K562 (cell line): Measurements from ENCODE around the gene DPP10. TPM values are rescaled to one million over a fixed set of nuclear protein-coding genes. Genes with fewer than 3 reads are reported as not detected.

Source experiments
- ATAC-seq: fragments of 200-7000 bp; cut with Tn5 transposase; 3 replicates; pipeline ENCODE4 v1.9.1; 2020; ENCODE audit warnings: moderate library complexity
- BruUV-seq: library from RNA; stranded (reverse); fragments of 400-500 nt; replicated peaks from 2 replicates; lab custom pipeline; 2021; lab: Mats Ljungman, UMichigan
- CTCF ChIA-PET: fragments of 300-600 bp; formaldehyde crosslinking; extraction: SDS; loops from one replicate; lab custom pipeline; 2021; ENCODE audit warnings: low intra/inter-chr PET ratio; lab: Yijun Ruan, JAX
- POLR2A ChIA-PET: fragments of 300-600, 350-650 bp; sonication (Branson Sonifier 250); formaldehyde crosslinking; extraction: SDS; loops from one replicate; lab custom pipeline; 2021; ENCODE audit warnings: antibody characterized with exemption, inconsistent platforms; lab: Yijun Ruan, JAX
- DNase-seq, 4 experiments: peaks; one replicate each; pipeline versions ENCODE4 v3.0.0 to v3.0.0-alpha.2; 2011 to 2018; ENCODE audit warnings: low spot score in 3 of 4, mixed read lengths in 3 of 4; ENCODE audit errors: extremely low read depth in 1 of 4
- FAIRE-seq: peaks from 2 replicates; lab custom pipeline; 2011; peaks lifted over from hg19 to GRCh38; lab: Jason Lieb, UNC
- H2AFZ ChIP-seq: 2 replicates; pipeline ENCODE4 v1.6.0; 2011; ENCODE audit warnings: low read depth, low read length, control low read depth, inconsistent platforms
- H3K27ac ChIP-seq: fragments of 200-600 bp; 3 replicates; pipeline ENCODE4 v1.8.0; 2011; ENCODE audit warnings: low read depth, mild to moderate bottlenecking, control low read depth, inconsistent platforms, low read length, moderate library complexity, mixed read lengths; ENCODE audit errors: extremely low read depth
- H3K27me3 ChIP-seq, 2 experiments: fragments of 300-600 bp in 1 of 2; 2 replicates in 1 of 2; 3 replicates in 1 of 2; pipeline versions ENCODE4 v1.6.0 to v1.8.0; 2011; ENCODE audit warnings: inconsistent platforms in 2 of 2, low read length in 2 of 2, mild to moderate bottlenecking in 1 of 2, mixed read lengths in 1 of 2, moderate library complexity in 1 of 2; ENCODE audit not compliant: control insufficient read depth in 2 of 2, insufficient read depth in 2 of 2
- H3K36me3 ChIP-seq: fragments of 300-600 bp; 3 replicates; pipeline ENCODE4 v1.8.0; 2011; ENCODE audit warnings: mild to moderate bottlenecking, low read length, inconsistent platforms; ENCODE audit not compliant: control insufficient read depth, insufficient read depth
- H3K4me1 ChIP-seq, 2 experiments: fragments of 200-600 bp in 1 of 2; replicated peaks in 1 of 2; 2 replicates in 1 of 2; 3 replicates in 1 of 2; pipeline versions ENCODE4 v1.5.1 to v1.8.0; 2011; ENCODE audit warnings: inconsistent platforms in 2 of 2, low read length in 2 of 2, mild to moderate bottlenecking in 1 of 2, mixed read lengths in 1 of 2, moderate library complexity in 1 of 2; ENCODE audit not compliant: control insufficient read depth in 2 of 2, insufficient read depth in 2 of 2
- H3K4me2 ChIP-seq: 2 replicates; pipeline ENCODE4 v1.6.1; 2011; ENCODE audit warnings: low read length, control low read depth, inconsistent platforms, mixed read lengths; ENCODE audit not compliant: insufficient read depth
- H3K4me3 ChIP-seq: fragments of 200-600 bp; sonication (generic), shearing (Covaris generic); 2 replicates; pipeline ENCODE4 v1.5.1; 2016; ENCODE audit warnings: control low read depth, inconsistent platforms
- H3K79me2 ChIP-seq: fragments of 200-600 bp; 3 replicates; pipeline ENCODE4 v1.8.0; 2011; ENCODE audit warnings: low read length, inconsistent platforms; ENCODE audit not compliant: control insufficient read depth, insufficient read depth
- H3K9ac ChIP-seq, 2 experiments: 2 replicates each; pipeline versions ENCODE4 v1.6.0 to v1.6.1; 2011; ENCODE audit warnings: low read depth in 2 of 2, low read length in 2 of 2, control low read depth in 1 of 2, inconsistent platforms in 1 of 2, mild to moderate bottlenecking in 1 of 2, mixed read lengths in 1 of 2; ENCODE audit not compliant: insufficient read depth in 1 of 2
- H3K9me1 ChIP-seq: one replicate; pipeline ENCODE4 v1.6.0; 2011; ENCODE audit warnings: inconsistent platforms, mild to moderate bottlenecking, low read length, moderate library complexity; ENCODE audit not compliant: control insufficient read depth, insufficient read depth
- H3K9me3 ChIP-seq: replicated peaks from 2 replicates; pipeline ENCODE4 v1.5.1; 2011; ENCODE audit warnings: low read depth, low read length, inconsistent platforms; ENCODE audit not compliant: control insufficient read depth, insufficient read depth
- H4K20me1 ChIP-seq: replicated peaks from 2 replicates; pipeline ENCODE4 v1.6.1; 2011; ENCODE audit warnings: low read length, inconsistent platforms, mixed read lengths; ENCODE audit not compliant: control insufficient read depth, insufficient read depth
- BCOR ChIP-seq: fragments of 450-650 bp; IDR thresholded peaks from 2 replicates; pipeline ENCODE4 v1.6.1; 2016
- BMI1 ChIP-seq: fragments of 150-350 bp; IDR thresholded peaks from 2 replicates; pipeline ENCODE4 v1.6.1; 2014; ENCODE audit warnings: low read length
- CBX5 ChIP-seq: IDR thresholded peaks from 2 replicates; pipeline ENCODE4 v1.6.1; 2014; ENCODE audit warnings: low read depth, borderline replicate concordance
- CC2D1A ChIP-seq: fragments of 450-650 bp; IDR thresholded peaks from 2 replicates; pipeline ENCODE4 v1.6.1; 2017; ENCODE audit warnings: mild to moderate bottlenecking
- CREB1 ChIP-seq, 2 experiments: sonication (generic) in 1 of 2; formaldehyde crosslinking in 1 of 2; IDR thresholded peaks; 2 replicates each; pipeline versions ENCODE4 v1.6.1 to v1.8.0; 2012 to 2022; ENCODE audit warnings: inconsistent platforms in 1 of 2, mild to moderate bottlenecking in 1 of 2, missing genetic modification reagents in 1 of 2, moderate library complexity in 1 of 2
- ETS2 ChIP-seq: IDR thresholded peaks from 2 replicates; pipeline ENCODE4 v1.6.1; 2016; ENCODE audit warnings: borderline replicate concordance, missing genetic modification characterization, mild to moderate bottlenecking, moderate library complexity, missing compliant biosample characterization; ENCODE audit not compliant: poor library complexity, severe bottlenecking
- FOXA1 ChIP-seq: fragments of 450-650 bp; IDR thresholded peaks from 2 replicates; pipeline ENCODE4 v1.6.1; 2016; ENCODE audit warnings: mild to moderate bottlenecking, borderline replicate concordance
- FOXP1 ChIP-seq: sonication (generic); formaldehyde crosslinking; IDR thresholded peaks from 2 replicates; pipeline ENCODE4 v1.8.0; 2022; ENCODE audit warnings: mild to moderate bottlenecking, missing genetic modification reagents
- GATAD2B ChIP-seq: fragments of 450-650 bp; IDR thresholded peaks from 2 replicates; pipeline ENCODE4 v1.6.1; 2017; ENCODE audit warnings: mild to moderate bottlenecking, borderline replicate concordance
- HMG20B ChIP-seq: fragments of 250-450 bp; sonication (Bioruptor Pico); IDR thresholded peaks from 2 replicates; pipeline ENCODE4 v1.5.0; 2021; ENCODE audit warnings: mild to moderate bottlenecking
- MAFK ChIP-seq: IDR thresholded peaks from 2 replicates; pipeline ENCODE4 v1.6.1; 2011; ENCODE audit warnings: low read length, improper control_type of control experiment
- MECOM ChIP-seq: fragments of 250-450 bp; sonication (Bioruptor Pico); IDR thresholded peaks from 2 replicates; pipeline ENCODE4 v1.8.0; 2022; ENCODE audit warnings: inconsistent platforms
- MTF1 ChIP-seq: fragments of 250-450 bp; sonication (Bioruptor Pico); IDR thresholded peaks from 2 replicates; pipeline ENCODE4 v1.9.0; 2021; ENCODE audit warnings: moderate library complexity, mild to moderate bottlenecking, inconsistent platforms, borderline replicate concordance
- NELFE ChIP-seq: IDR thresholded peaks from 2 replicates; pipeline ENCODE4 v1.6.1; 2011; ENCODE audit warnings: mild to moderate bottlenecking; ENCODE audit not compliant: insufficient read depth, insufficient read length
- NFYB ChIP-seq: IDR thresholded peaks from 2 replicates; pipeline ENCODE4 v1.6.1; 2011; ENCODE audit warnings: mild to moderate bottlenecking, moderate library complexity; ENCODE audit not compliant: insufficient read length; ENCODE audit errors: extremely low read depth
- PHF8 ChIP-seq: fragments of 200-600 bp; sonication (generic); IDR thresholded peaks from 2 replicates; pipeline ENCODE4 v1.6.1; 2012; ENCODE audit warnings: mixed run types, mild to moderate bottlenecking, inconsistent platforms, low read length, moderate library complexity, borderline replicate concordance
- RAD21 ChIP-seq, 2 experiments: fragments of 250-450 bp in 1 of 2; fragments of 450-650 bp in 1 of 2; sonication (Bioruptor Pico) in 1 of 2; formaldehyde crosslinking in 1 of 2; IDR thresholded peaks in 1 of 2; conservative IDR thresholded peaks in 1 of 2; 2 replicates each; pipeline versions ENCODE4 v1.4.0 to v1.8.0; 2020 to 2022; ENCODE audit warnings: mild to moderate bottlenecking in 2 of 2, moderate library complexity in 1 of 2
- STAT5A ChIP-seq: IDR thresholded peaks from 2 replicates; pipeline ENCODE4 v1.6.1; 2012; ENCODE audit warnings: low read length, inconsistent platforms, borderline replicate concordance
- TSC22D4 ChIP-seq: fragments of 450-650 bp; IDR thresholded peaks from 2 replicates; pipeline ENCODE4 v1.6.1; 2016; ENCODE audit warnings: missing genetic modification characterization, missing biosample characterization, control low read depth
- ZNF707 ChIP-seq: fragments of 250-450 bp; sonication (Bioruptor Pico); conservative IDR thresholded peaks from 2 replicates; pipeline ENCODE4 v1.8.0; 2022; ENCODE audit warnings: inconsistent platforms, mild to moderate bottlenecking, moderate library complexity
- WGBS: fragments of 100-300 bp; shearing (Covaris generic); methylation state at CpG from one replicate; pipeline ENCODE4 v1.1.6; 2016; ENCODE audit warnings: low coverage, mixed read lengths; ENCODE audit not compliant: insufficient coverage; ENCODE audit errors: missing lambda C conversion rate; 5-methylcytosine and 5-hydroxymethylcytosine counted together
- in situ Hi-C: fragments of 300-500 bp; cut with MboI; formaldehyde crosslinking; loops from 4 replicates; pipeline ENCODE4 v1.15.0; 2018; ENCODE audit warnings: inconsistent platforms, mixed read lengths
- intact Hi-C: fragments of 100-400 bp; cut with micrococcal nuclease; formaldehyde crosslinking; loops from 2 replicates; pipeline ENCODE4 v1.14.2; 2022
- polyA plus RNA-seq, 8 experiments: library from polyadenylated mRNA; depleted of rRNA in 4 of 8; stranded (reverse) in 5 of 8; unstranded in 3 of 8; fragments of >200 nt; fragmentation: Nextera tagmentation in 2 of 8; fragmentation: Illumina TruSeq in 1 of 8; extraction: Ambion mirVana in 2 of 8; extraction: Trizol in 1 of 8; gene quantifications; 2 replicates each; pipeline versions ENCODE4 v1.2.1 to v1.2.3, GENCODE V29; 2011 to 2014; ENCODE audit warnings: inconsistent platforms in 1 of 8, missing spikeins in 1 of 8
- total RNA-seq, 7 experiments: library from RNA; depleted of rRNA in 6 of 7; stranded (reverse); fragments of >200 nt in 6 of 7; fragmentation: Illumina TruSeq in 2 of 7; extraction: Trizol in 2 of 7; gene quantifications; 2 replicates each; pipeline versions ENCODE4 v1.2.1 to v1.2.3, GENCODE V29; 2011 to 2021; ENCODE audit warnings: low replicate concordance in 1 of 7

Gene DPP10
- total and polyA plus RNA-seq, 9 of the 15 experiments (the other 6 are each of a cell fraction or from before 2014, with no cell fraction given) = not detected

DNA sequence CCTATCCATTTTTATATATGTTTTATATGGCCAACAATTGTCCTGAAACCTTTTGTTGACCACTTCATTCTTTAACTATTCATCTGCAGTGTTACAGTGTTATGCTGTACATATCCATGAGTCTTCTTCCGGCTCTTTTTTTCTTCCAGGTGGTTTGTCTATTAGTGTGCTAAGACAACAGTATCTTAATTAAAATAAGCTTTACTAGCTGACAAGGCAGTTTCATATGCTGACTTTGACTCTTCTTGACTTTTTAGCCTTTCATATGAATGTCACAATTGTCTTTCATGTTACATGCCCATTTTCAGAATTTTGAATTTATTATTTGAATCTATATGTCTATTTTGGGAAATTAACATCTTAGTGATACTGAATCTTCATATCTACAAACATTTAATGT lies 1249.0 kb downstream of the DPP10 start:
- no peaks in the 10 kb centered on the region for H4K20me1 ChIP-seq
- H2AFZ ChIP-seq = no peak overlapping the region
- CTCF ChIA-PET = no interaction called here
- intact Hi-C loops = no loop called here
- H3K79me2 ChIP-seq = no peaks in the 10 kb centered on the region
- FAIRE-seq (no peak), DNase-seq (no peak), ATAC-seq (no peak)
- H3K4me3 ChIP-seq = no peak overlapping the region
- H3K9me3 ChIP-seq = no peaks in the 10 kb centered on the region
- no peaks in the 10 kb centered on the region for H3K27me3 ChIP-seq
- in situ Hi-C loops = no loop called here
- H3K4me2 ChIP-seq = no peak overlapping the region
- BruUV-seq = no TSS peak
- POLR2A ChIA-PET = no interaction called here
- no peak overlapping the region for H3K9ac ChIP-seq
- H3K27ac ChIP-seq = no peak overlapping the region
- no peak for TF ChIP-seq FOXP1 (CRISPR knock-in tag)
- TF ChIP-seq HMG20B (CRISPR knock-in tag) = no peak
- no peak for TF ChIP-seq CC2D1A
- TF ChIP-seq MECOM (CRISPR knock-in tag) = no peak
- no peak for TF ChIP-seq ETS2 (tag)
- no peak for TF ChIP-seq TSC22D4 (tag)
- no peak for TF ChIP-seq CREB1 (IDR thresholded peaks at IDR 0.05)
- TF ChIP-seq CREB1 (CRISPR knock-in tag; IDR thresholded peaks at IDR 0.05) = no peak
- TF ChIP-seq CBX5 = no peak
- TF ChIP-seq BCOR = no peak
- TF ChIP-seq GATAD2B = no peak
- TF ChIP-seq NELFE = no peak
- no peak for TF ChIP-seq RAD21 (CRISPR knock-in tag; conservative IDR thresholded peaks at IDR 0.05 in 1 of 2, IDR thresholded peaks at IDR 0.05 in 1 of 2)
- TF ChIP-seq MAFK = no peak
- TF ChIP-seq STAT5A = no peak
- no peak for TF ChIP-seq MTF1
- TF ChIP-seq FOXA1 = no peak
- TF ChIP-seq NFYB = no peak
- no peak for TF ChIP-seq PHF8
- no peak for TF ChIP-seq BMI1
- TF ChIP-seq ZNF707 (CRISPR knock-in tag) = no peak
- no peaks in the 10 kb centered on the region for H3K9me1 ChIP-seq
- no peaks in the 10 kb centered on the region for H3K4me1 ChIP-seq
- no peaks in the 10 kb centered on the region for H3K36me3 ChIP-seq
- 0% methylated on average over 1 of the region's 1 CpG for WGBS
